Measurements from ENCODE around the gene DDX51.

The DDX51 gene

DNA sequence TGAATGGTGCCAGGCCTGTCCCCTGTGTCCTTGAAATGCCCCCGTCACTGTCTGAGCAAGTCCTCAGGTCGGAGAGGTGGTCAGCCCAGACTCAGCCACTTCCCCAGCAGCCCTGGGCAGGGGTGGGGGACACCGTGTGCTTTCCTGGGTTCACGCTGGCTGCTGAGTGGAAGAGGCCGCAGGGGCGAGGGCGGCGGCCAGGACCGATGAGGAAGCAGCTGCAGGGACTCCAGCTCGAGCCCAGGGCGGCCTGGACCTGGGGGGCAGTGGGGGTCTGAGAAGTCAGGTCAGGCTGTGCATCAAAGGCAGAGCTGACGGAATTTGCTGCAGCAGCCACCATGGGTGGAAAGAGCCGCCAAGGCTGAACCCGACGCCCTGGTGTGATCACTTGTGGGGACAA is 28.5 kb upstream of the DDX51 start:
- no peaks in the 10 kb centered on the region for H3K36me3 ChIP-seq (replicated peaks)
- no peak overlapping the region for H3K27ac ChIP-seq
- H3K27me3 ChIP-seq (replicated peaks), result peaks cover 23% of the 10 kb centered on the region
- no peak for DNase-seq
- TF ChIP-seq, protein P1, sequence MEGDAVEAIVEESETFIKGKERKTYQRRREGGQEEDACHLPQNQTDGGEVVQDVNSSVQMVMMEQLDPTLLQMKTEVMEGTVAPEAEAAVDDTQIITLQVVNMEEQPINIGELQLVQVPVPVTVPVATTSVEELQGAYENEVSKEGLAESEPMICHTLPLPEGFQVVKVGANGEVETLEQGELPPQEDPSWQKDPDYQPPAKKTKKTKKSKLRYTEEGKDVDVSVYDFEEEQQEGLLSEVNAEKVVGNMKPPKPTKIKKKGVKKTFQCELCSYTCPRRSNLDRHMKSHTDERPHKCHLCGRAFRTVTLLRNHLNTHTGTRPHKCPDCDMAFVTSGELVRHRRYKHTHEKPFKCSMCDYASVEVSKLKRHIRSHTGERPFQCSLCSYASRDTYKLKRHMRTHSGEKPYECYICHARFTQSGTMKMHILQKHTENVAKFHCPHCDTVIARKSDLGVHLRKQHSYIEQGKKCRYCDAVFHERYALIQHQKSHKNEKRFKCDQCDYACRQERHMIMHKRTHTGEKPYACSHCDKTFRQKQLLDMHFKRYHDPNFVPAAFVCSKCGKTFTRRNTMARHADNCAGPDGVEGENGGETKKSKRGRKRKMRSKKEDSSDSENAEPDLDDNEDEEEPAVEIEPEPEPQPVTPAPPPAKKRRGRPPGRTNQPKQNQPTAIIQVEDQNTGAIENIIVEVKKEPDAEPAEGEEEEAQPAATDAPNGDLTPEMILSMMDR (IDR thresholded peaks at IDR 0.05; ENCODE audit: low read depth, low read length, missing control alignments), result no peak
- no peak overlapping the region for H3K4me3 ChIP-seq (ENCODE audit: low read depth, low read length)
- in situ Hi-C loops (cut with HindIII; ENCODE audit: low pct_ligation_motif_present, low sequenced_read_pairs), result no loop called here

DNA sequence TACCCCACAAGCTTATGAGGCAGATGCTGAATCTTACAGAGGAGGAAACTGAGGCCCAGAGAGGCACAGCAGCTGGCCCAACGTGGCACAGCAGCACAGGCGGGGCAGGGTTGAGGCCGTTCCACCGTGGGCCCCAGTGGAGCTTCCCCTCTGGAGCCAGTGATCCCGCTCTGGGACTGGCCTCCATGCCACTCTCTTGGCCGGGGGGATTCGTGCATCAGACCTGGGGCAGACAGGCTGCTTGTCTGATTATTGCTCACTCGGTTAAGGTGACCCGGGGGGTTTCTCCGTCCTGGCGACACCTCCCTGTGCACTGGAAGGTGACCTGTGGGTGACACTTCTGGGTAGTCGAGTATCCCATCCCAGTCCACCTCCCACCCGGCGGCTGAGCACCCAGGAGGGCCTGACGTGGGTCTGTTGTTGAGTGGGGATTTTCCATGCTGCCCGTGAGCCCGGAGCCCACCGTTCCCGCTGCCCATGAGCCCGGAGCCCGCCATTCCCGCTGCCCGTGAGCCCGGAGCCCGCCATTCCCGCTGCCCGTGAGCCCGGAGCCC is 27.9 kb upstream of the DDX51 start:
- in situ Hi-C loops (cut with HindIII; ENCODE audit: low pct_ligation_motif_present, low sequenced_read_pairs), result no loop called here
- TF ChIP-seq, protein P1 (IDR thresholded peaks at IDR 0.05; ENCODE audit: low read depth, low read length, missing control alignments), result no peak
- DNase-seq, result no peak
- Histone ChIP-seq H3K27ac (no peak overlapping the region), H3K27me3 (replicated peaks) (peaks cover 18% of the 10 kb centered on the region), H3K4me3 (ENCODE audit: low read depth, low read length) (no peak overlapping the region), H3K36me3 (replicated peaks) (no peaks in the 10 kb centered on the region)

DNA sequence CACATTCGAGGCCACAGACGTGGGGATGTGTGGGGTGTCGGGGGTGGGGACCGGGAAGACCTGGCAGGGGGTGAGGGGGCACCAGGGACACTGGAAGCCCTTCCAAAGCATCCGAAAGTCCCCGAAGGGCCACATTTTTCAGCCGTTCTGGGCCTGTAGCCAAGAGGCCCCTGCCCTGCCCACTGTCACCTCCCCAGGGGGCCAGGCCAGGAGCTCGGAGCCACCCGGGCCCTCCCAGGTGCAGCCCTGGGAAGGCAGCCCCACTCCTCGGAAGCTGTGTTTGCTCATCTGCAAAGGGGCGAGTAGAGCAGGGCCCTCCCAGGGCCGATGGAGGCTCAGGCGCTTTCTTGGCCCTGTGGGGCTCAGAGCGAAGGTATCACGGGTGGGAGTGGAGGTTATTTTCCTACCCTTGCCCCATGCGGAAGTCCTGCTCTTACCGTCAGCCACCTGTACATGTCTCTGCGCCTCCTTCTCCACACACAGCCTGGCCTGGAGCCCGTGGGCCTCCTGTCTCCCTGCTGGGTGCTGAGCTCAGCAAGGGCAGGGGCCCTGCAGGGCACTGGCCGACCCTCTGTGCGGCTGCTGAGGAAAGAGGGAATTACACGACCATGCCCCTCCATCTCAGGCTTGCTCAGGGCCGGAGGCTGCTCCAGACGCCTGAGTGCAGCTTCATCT is 27.3 kb upstream of the DDX51 start:
- H3K27me3 ChIP-seq (replicated peaks), result peaks cover 12% of the 10 kb centered on the region
- no peak for DNase-seq
- H3K4me3 ChIP-seq (ENCODE audit: low read depth, low read length), result no peak overlapping the region
- H3K36me3 ChIP-seq (replicated peaks), result no peaks in the 10 kb centered on the region
- TF ChIP-seq, protein P1 (IDR thresholded peaks at IDR 0.05; ENCODE audit: low read depth, low read length, missing control alignments), result no peak
- in situ Hi-C loops (cut with HindIII; ENCODE audit: low pct_ligation_motif_present, low sequenced_read_pairs), result no loop called here
- no peak overlapping the region for H3K27ac ChIP-seq

DNA sequence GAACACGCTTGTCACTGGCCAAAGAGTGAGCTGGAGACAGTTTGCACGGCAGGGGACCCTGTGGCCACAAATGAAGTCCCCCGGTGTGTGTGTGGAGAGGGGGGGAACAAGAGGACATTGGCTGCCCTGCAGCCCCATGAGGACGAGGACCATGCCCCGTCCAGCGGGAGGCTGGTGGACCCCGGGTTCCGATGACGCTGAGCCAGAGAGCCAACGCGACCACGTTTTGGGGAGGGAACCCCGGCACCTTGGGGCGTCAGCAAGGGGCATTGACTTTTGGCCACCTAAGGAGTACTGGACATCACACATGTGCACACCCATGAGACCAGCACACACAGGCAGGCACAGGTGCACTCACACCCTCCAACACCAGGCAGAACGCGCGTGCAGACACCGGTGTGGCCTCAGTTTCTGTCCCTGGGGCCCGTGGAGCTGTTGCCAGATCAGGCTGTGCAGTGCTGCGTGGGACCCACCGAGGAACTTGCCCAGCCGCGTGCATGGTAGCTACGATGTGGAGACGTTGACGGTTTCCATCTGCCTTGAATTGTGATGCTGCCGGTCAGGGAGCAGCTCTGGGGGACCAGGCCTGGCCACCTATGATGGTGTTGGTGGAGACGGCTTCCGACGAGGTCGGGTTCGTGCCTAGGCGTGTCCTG is 26.6 kb upstream of the DDX51 start:
- in situ Hi-C loops (cut with HindIII; ENCODE audit: low pct_ligation_motif_present, low sequenced_read_pairs), result no loop called here
- Histone ChIP-seq H3K27me3 (replicated peaks) (peaks cover 10% of the 10 kb centered on the region), H3K4me3 (ENCODE audit: low read depth, low read length) (no peak overlapping the region), H3K27ac (no peak overlapping the region), H3K36me3 (replicated peaks) (no peaks in the 10 kb centered on the region)
- TF ChIP-seq, protein P1 (IDR thresholded peaks at IDR 0.05; ENCODE audit: low read depth, low read length, missing control alignments), result no peak
- no peak for DNase-seq

DNA sequence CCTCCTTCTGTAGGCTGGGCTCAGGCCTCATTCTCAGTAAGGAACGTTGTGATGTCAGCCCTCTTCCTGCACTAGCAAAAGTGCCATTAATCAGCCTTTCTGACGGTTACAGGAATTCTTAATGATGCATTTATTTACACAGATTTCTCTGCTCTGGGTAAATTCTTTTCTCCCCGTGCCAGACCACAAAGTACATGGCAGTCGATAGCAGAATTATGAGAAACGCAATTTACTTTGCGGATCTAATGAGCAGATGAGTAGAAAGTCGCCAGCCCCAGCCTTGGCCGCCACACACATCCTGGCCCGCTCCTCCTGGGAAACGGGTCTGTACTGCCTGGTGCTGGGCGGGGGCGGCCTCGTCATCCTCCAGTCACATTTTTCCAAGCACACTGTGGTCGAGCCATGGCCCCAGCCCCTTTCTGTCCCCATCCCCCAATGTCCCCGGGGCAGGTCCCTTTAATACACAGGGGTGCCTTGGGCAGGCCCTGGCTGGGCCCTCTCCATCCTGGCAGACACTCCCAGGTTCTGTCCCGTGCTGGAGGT is 26.0 kb upstream of the DDX51 start:
- no peak for DNase-seq

More for the DNA sequence above, 26.0 kb upstream of the DDX51 start:
- in situ Hi-C loops (cut with HindIII; ENCODE audit: low pct_ligation_motif_present, low sequenced_read_pairs), result no loop called here
- TF ChIP-seq, protein P1 (IDR thresholded peaks at IDR 0.05; ENCODE audit: low read depth, low read length, missing control alignments), result no peak
- Histone ChIP-seq H3K36me3 (replicated peaks) (no peaks in the 10 kb centered on the region), H3K4me3 (ENCODE audit: low read depth, low read length) (no peak overlapping the region), H3K27ac (no peak overlapping the region), H3K27me3 (replicated peaks) (peaks cover 10% of the 10 kb centered on the region)
